Cardiac muscle cell (in vitro differentiated cells and primary cell): Measurements from ENCODE around the gene NTRK3. TPM values are rescaled to one million over a fixed set of nuclear protein-coding genes. Genes with fewer than 3 reads are reported as not detected.

Source experiments
- DNase-seq, 2 donors: peaks; one replicate each; pipeline versions ENCODE4 v3.0.0 to v3.0.0-alpha.2; 2010 to 2017; ENCODE audit warnings: low read depth in 1 of 2, low spot score in 1 of 2
- H3K27ac ChIP-seq: fragments of 200-600 bp; sonication (generic); 2 replicates; pipeline ENCODE4 v1.5.1; 2016
- H3K27me3 ChIP-seq: fragments of 200-600 bp; sonication (generic); 2 replicates; pipeline ENCODE4 v1.6.0; 2016; ENCODE audit warnings: control low read depth
- H3K36me3 ChIP-seq: fragments of 200-600 bp; sonication (generic); 2 replicates; pipeline ENCODE4 v1.5.1; 2016; ENCODE audit warnings: control low read depth
- H3K4me1 ChIP-seq: fragments of 200-600 bp; sonication (generic); 2 replicates; pipeline ENCODE4 v1.8.1; 2017; ENCODE audit warnings: low read depth, mild to moderate bottlenecking, mixed run types
- H3K4me3 ChIP-seq: fragments of 200-600 bp; sonication (generic); 2 replicates; pipeline ENCODE4 v1.5.1; 2016; ENCODE audit warnings: mild to moderate bottlenecking
- H3K9me3 ChIP-seq: fragments of 200-600 bp; sonication (generic); 2 replicates; pipeline ENCODE4 v1.5.1; 2017; ENCODE audit warnings: low read depth, mild to moderate bottlenecking, control low read depth
- polyA plus RNA-seq: library from polyadenylated mRNA; unstranded; fragments of >200 nt; fragmentation: Nextera tagmentation; extraction: Ambion mirVana; gene quantifications from 2 replicates; pipeline ENCODE4 v1.2.1, GENCODE V29; 2016
- total RNA-seq: library from RNA; depleted of rRNA; stranded (reverse); fragments of >200 nt; gene quantifications from 2 replicates; pipeline ENCODE4 v1.2.3, GENCODE V29; 2016
- TF ChIP-seq, protein P1 (sequence below): IDR thresholded peaks from 2 replicates; pipeline ENCODE4 v1.5.1; 2012; ENCODE audit warnings: low read depth, mild to moderate bottlenecking, low read length

The NTRK3 gene
- total and polyA plus RNA-seq, 2 experiments from 2014 or later = 3.3 to 6.2 TPM

- H3K27ac ChIP-seq = no peak overlapping the region
- H3K4me1 ChIP-seq = no peaks in the 10 kb centered on the region
- H3K27me3 ChIP-seq = no peaks in the 10 kb centered on the region
- H3K9me3 ChIP-seq = no peaks in the 10 kb centered on the region
- H3K36me3 ChIP-seq = no peaks in the 10 kb centered on the region
- no peak overlapping the region for H3K4me3 ChIP-seq
- TF ChIP-seq, protein P1, sequence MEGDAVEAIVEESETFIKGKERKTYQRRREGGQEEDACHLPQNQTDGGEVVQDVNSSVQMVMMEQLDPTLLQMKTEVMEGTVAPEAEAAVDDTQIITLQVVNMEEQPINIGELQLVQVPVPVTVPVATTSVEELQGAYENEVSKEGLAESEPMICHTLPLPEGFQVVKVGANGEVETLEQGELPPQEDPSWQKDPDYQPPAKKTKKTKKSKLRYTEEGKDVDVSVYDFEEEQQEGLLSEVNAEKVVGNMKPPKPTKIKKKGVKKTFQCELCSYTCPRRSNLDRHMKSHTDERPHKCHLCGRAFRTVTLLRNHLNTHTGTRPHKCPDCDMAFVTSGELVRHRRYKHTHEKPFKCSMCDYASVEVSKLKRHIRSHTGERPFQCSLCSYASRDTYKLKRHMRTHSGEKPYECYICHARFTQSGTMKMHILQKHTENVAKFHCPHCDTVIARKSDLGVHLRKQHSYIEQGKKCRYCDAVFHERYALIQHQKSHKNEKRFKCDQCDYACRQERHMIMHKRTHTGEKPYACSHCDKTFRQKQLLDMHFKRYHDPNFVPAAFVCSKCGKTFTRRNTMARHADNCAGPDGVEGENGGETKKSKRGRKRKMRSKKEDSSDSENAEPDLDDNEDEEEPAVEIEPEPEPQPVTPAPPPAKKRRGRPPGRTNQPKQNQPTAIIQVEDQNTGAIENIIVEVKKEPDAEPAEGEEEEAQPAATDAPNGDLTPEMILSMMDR = no peak
- no peak for DNase-seq
These were observed 115.2 kb downstream of the NTRK3 start for GRCh38 chr15:88141269-88141889.

GRCh38 chr15:88140398-88140797 lies 116.1 kb downstream of the NTRK3 start:
- H3K4me3 ChIP-seq = no peak overlapping the region
- H3K4me1 ChIP-seq = no peaks in the 10 kb centered on the region
- H3K27ac ChIP-seq = no peak overlapping the region
- DNase-seq = no peak
- no peaks in the 10 kb centered on the region for H3K36me3 ChIP-seq
- TF ChIP-seq, protein P1 = no peak
- no peaks in the 10 kb centered on the region for H3K27me3 ChIP-seq
- no peaks in the 10 kb centered on the region for H3K9me3 ChIP-seq

DNA sequence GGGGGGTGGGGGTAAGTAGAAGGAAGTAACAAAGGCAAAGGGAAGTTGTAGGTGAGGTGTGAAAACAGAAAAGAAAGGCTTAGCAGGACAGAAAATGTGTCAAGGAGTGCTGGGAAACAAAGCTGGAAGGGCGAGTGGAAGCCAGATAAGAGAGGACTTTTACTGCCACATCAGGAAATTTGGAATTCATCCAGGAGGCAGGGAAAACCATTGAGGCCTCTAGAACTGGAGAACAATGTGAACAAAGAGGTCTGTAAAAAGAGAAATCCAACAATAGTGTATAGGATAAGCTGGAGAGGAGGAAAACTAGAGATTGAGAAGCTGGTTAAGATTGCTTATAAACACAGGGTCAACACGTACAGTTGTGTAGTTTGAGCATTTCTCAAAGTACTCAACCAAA lies 116.6 kb downstream of the NTRK3 start:
- H3K4me3 ChIP-seq = no peak overlapping the region
- peak in 1 of 2 donors; percentile 10 for DNase-seq
- no peaks in the 10 kb centered on the region for H3K36me3 ChIP-seq
- no peaks in the 10 kb centered on the region for H3K4me1 ChIP-seq
- no peak overlapping the region for H3K27ac ChIP-seq
- H3K9me3 ChIP-seq = no peaks in the 10 kb centered on the region
- H3K27me3 ChIP-seq = no peaks in the 10 kb centered on the region
- TF ChIP-seq, protein P1 = no peak

DNA sequence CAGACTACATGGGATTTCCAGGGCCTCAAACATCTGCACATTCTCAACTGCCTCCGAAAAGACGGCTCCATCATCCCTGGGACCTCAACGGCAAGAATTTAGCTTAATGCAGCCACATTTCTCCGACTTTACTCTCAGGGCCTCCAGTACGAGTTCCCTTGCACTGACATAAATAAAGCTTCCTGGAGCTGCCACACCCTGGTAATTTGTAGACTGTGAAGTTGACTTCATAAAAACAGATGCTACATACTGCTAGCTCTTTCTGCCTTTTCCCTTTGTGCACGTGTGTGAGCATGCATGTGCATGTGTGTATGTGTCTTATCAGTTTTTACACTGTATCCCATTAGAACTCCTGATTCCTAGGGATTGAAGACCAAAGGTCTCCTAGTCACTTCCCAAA lies 122.7 kb downstream of the NTRK3 start:
- no peaks in the 10 kb centered on the region for H3K4me1 ChIP-seq
- H3K4me3 ChIP-seq = no peak overlapping the region
- no peaks in the 10 kb centered on the region for H3K36me3 ChIP-seq
- DNase-seq = no peak
- H3K9me3 ChIP-seq = no peaks in the 10 kb centered on the region
- no peaks in the 10 kb centered on the region for H3K27me3 ChIP-seq
- TF ChIP-seq, protein P1 = no peak
- H3K27ac ChIP-seq = no peak overlapping the region

GRCh38 chr15:88132499-88132898 lies 124.0 kb downstream of the NTRK3 start:
- Histone ChIP-seq H3K4me1 (no peaks in the 10 kb centered on the region), H3K4me3 (no peak overlapping the region), H3K9me3 (no peaks in the 10 kb centered on the region), H3K36me3 (no peaks in the 10 kb centered on the region), H3K27me3 (no peaks in the 10 kb centered on the region), H3K27ac (no peak overlapping the region)
- TF ChIP-seq, protein P1 = no peak
- DNase-seq = no peak
